HEK293 (cell line): ENCODE measurements around the gene ZNF830.

Experiments used
- CTCF ChIP-seq: fragments of 450-650 bp; formaldehyde crosslinking; IDR thresholded peaks from 2 replicates; pipeline ENCODE4 v1.5.1; 2016; ENCODE audit warnings: missing biosample characterization, missing genetic modification characterization
- MYNN ChIP-seq: fragments of 450-650 bp; formaldehyde crosslinking; IDR thresholded peaks from 2 replicates; pipeline ENCODE4 v1.5.1; 2016; ENCODE audit warnings: missing biosample characterization, missing genetic modification characterization, borderline replicate concordance
- ZBTB44 ChIP-seq: fragments of 450-650 bp; IDR thresholded peaks from 2 replicates; pipeline ENCODE4 v1.5.1; 2018; ENCODE audit warnings: missing biosample characterization, mild to moderate bottlenecking, missing genetic modification characterization
- ZFP41 ChIP-seq: fragments of 450-650 bp; formaldehyde crosslinking; IDR thresholded peaks from 2 replicates; pipeline ENCODE4 v1.5.1; 2016; ENCODE audit warnings: missing biosample characterization, missing genetic modification characterization, borderline replicate concordance
- ZNF223 ChIP-seq: fragments of 450-650 bp; formaldehyde crosslinking; IDR thresholded peaks from 2 replicates; pipeline ENCODE4 v1.5.1; 2016; ENCODE audit warnings: missing biosample characterization, missing genetic modification characterization
- ZNF362 ChIP-seq: fragments of 450-650 bp; formaldehyde crosslinking; IDR thresholded peaks from 2 replicates; pipeline ENCODE4 v1.5.1; 2016; ENCODE audit warnings: missing biosample characterization, missing genetic modification characterization
- ZNF645 ChIP-seq: fragments of 450-650 bp; formaldehyde crosslinking; IDR thresholded peaks from 2 replicates; pipeline ENCODE4; 2016; ENCODE audit warnings: missing biosample characterization, missing genetic modification characterization

GRCh38 chr17:34999456-34999855 lies 38.1 kb downstream of the ZNF830 start:
- TF ChIP-seq CTCF (tag by site-specific recombination): no peak
- TF ChIP-seq ZNF362 (tag by site-specific recombination): no peak
- TF ChIP-seq ZBTB44 (tag by site-specific recombination): no peak
- no peak for TF ChIP-seq ZNF223 (tag by site-specific recombination)
- TF ChIP-seq MYNN (tag by site-specific recombination): no peak
- TF ChIP-seq ZFP41 (tag by site-specific recombination): no peak
- TF ChIP-seq ZNF645 (tag by site-specific recombination): no peak
